H1 (cell line): Measurements from ENCODE around the gene ISG15. TPM values are rescaled to one million over a fixed set of nuclear protein-coding genes. Genes with fewer than 3 reads are reported as not detected.

Experiments used
- CTCF ChIA-PET: fragments of 300-600 bp; sonication (Branson Sonifier 250); formaldehyde crosslinking; loops from one replicate; lab custom pipeline; 2021; ENCODE audit not compliant: partially characterized antibody; lab: Charles Lee
- POLR2A ChIA-PET: fragments of 300-600 bp; sonication (Branson Sonifier 250); formaldehyde crosslinking; loops from one replicate; lab custom pipeline; 2021; ENCODE audit warnings: inconsistent platforms; ENCODE audit not compliant: partially characterized antibody; lab: Charles Lee
- DNase-seq, 2 experiments: peaks; one replicate each; pipeline versions ENCODE4 v3.0.0 to v3.0.0-alpha.2; 2010 to 2022; ENCODE audit warnings: low spot score in 2 of 2, low read depth in 1 of 2, mixed read lengths in 1 of 2
- FAIRE-seq: peaks from 2 replicates; lab custom pipeline; 2011; peaks lifted over from hg19 to GRCh38; lab: Jason Lieb, UNC
- H2AFZ ChIP-seq: 2 replicates; pipeline ENCODE4 v1.8.1; 2012; ENCODE audit warnings: low read length, inconsistent platforms
- H2AK5ac ChIP-seq: 2 replicates; pipeline ENCODE4 v1.6.1; 2013; ENCODE audit warnings: low read depth, low read length
- H2BK120ac ChIP-seq: replicated peaks from 2 replicates; pipeline ENCODE3; 2013; ENCODE audit warnings: low read depth, low read length, inconsistent platforms
- H2BK12ac ChIP-seq: 2 replicates; pipeline ENCODE4 v1.6.1; 2013; ENCODE audit warnings: low read depth, low read length
- H2BK15ac ChIP-seq: 2 replicates; pipeline ENCODE4 v1.6.1; 2013; ENCODE audit warnings: low read length
- H2BK20ac ChIP-seq: 2 replicates; pipeline ENCODE4 v1.6.1; 2013; ENCODE audit warnings: low read length
- H2BK5ac ChIP-seq: 2 replicates; pipeline ENCODE4 v1.6.1; 2013; ENCODE audit warnings: low read depth, low read length
- H3K14ac ChIP-seq: 2 replicates; pipeline ENCODE4 v1.6.1; 2013; ENCODE audit warnings: inconsistent platforms; ENCODE audit not compliant: insufficient read length
- H3K18ac ChIP-seq: 2 replicates; pipeline ENCODE4 v1.6.1; 2013; ENCODE audit warnings: low read length; ENCODE audit errors: extremely low read depth
- H3K23ac ChIP-seq: 2 replicates; pipeline ENCODE4 v1.6.1; 2013; ENCODE audit warnings: inconsistent platforms; ENCODE audit not compliant: insufficient read length
- H3K23me2 ChIP-seq: 2 replicates; pipeline ENCODE4 v1.6.1; 2013; ENCODE audit warnings: low read depth, low read length
- H3K27ac ChIP-seq: 2 replicates; pipeline ENCODE4 v1.6.1; 2011; ENCODE audit warnings: low read depth, low read length, inconsistent platforms
- H3K27me3 ChIP-seq, 4 experiments: replicated peaks in 1 of 4; 1 replicate in 1 of 4; 2 replicates in 3 of 4; pipeline versions ENCODE4 v1.6.1 to v1.8.1; 2011 to 2013; ENCODE audit warnings: low read length in 3 of 4, mild to moderate bottlenecking in 3 of 4, inconsistent platforms in 2 of 4, mixed read lengths in 2 of 4, moderate library complexity in 1 of 4; ENCODE audit not compliant: control insufficient read depth in 3 of 4, insufficient read depth in 3 of 4; ENCODE audit errors: extremely low read depth in 1 of 4
- H3K36me3 ChIP-seq, 4 experiments: 2 replicates each; pipeline versions ENCODE4 v1.6.1 to v1.8.1; 2011 to 2013; ENCODE audit warnings: mild to moderate bottlenecking in 4 of 4, low read length in 3 of 4, moderate library complexity in 2 of 4, control low read depth in 1 of 4, inconsistent platforms in 1 of 4; ENCODE audit not compliant: insufficient read depth in 4 of 4, control insufficient read depth in 2 of 4
- H3K4ac ChIP-seq: replicated peaks from 2 replicates; pipeline ENCODE3; 2013; ENCODE audit warnings: low read length, low read depth, mixed read lengths, inconsistent platforms; ENCODE audit not compliant: insufficient read length
- H3K4me1 ChIP-seq, 4 experiments: replicated peaks in 1 of 4; 1 replicate in 1 of 4; 2 replicates in 3 of 4; pipeline versions ENCODE4 v1.6.1 to v1.8.1; 2011 to 2013; ENCODE audit warnings: low read length in 3 of 4, inconsistent platforms in 2 of 4, mixed read lengths in 1 of 4; ENCODE audit not compliant: insufficient read depth in 4 of 4, control insufficient read depth in 3 of 4
- H3K4me2 ChIP-seq, 2 experiments: 2 replicates each; pipeline versions ENCODE4 v1.6.1 to v1.8.1; 2011 to 2013; ENCODE audit warnings: low read depth in 2 of 2, low read length in 2 of 2, control low read depth in 1 of 2, inconsistent platforms in 1 of 2, mild to moderate bottlenecking in 1 of 2; ENCODE audit not compliant: insufficient read depth in 1 of 2
- H3K4me3 ChIP-seq, 4 experiments: fragments of 200-600, 300-600 bp in 1 of 4; sonication (generic), shearing (Covaris generic), sonication (Bioruptor Twin) in 1 of 4; 2 replicates each; pipeline versions ENCODE4 v1.5.1 to v1.8.1; 2011 to 2016; ENCODE audit warnings: low read length in 4 of 4, low read depth in 3 of 4, control low read depth in 2 of 4, inconsistent platforms in 2 of 4, mild to moderate bottlenecking in 2 of 4, mixed read lengths in 1 of 4, moderate library complexity in 1 of 4; ENCODE audit not compliant: insufficient read depth in 2 of 4; ENCODE audit errors: extremely low read depth in 1 of 4
- H3K56ac ChIP-seq: replicated peaks from 2 replicates; pipeline ENCODE3; 2013; ENCODE audit warnings: low read depth, mild to moderate bottlenecking, mixed read lengths, low read length, inconsistent platforms; ENCODE audit not compliant: insufficient read length
- H3K79me1 ChIP-seq: 2 replicates; pipeline ENCODE4 v1.6.1; 2013; ENCODE audit warnings: low read depth, low read length, control low read depth
- H3K79me2 ChIP-seq, 2 experiments: 2 replicates each; pipeline versions ENCODE4 v1.6.1 to v1.8.1; 2012 to 2013; ENCODE audit warnings: low read length in 2 of 2, mild to moderate bottlenecking in 2 of 2, inconsistent platforms in 1 of 2; ENCODE audit not compliant: insufficient read depth in 2 of 2, control insufficient read depth in 1 of 2
- H3K9ac ChIP-seq, 4 experiments: replicated peaks in 1 of 4; 1 replicate in 1 of 4; 2 replicates in 3 of 4; pipeline versions ENCODE4 v1.6.1 to v1.8.1; 2011 to 2013; ENCODE audit warnings: low read depth in 3 of 4, low read length in 3 of 4, control low read depth in 2 of 4, mild to moderate bottlenecking in 2 of 4, moderate library complexity in 2 of 4, inconsistent platforms in 1 of 4; ENCODE audit errors: extremely low read depth in 1 of 4
- H3K9me3 ChIP-seq, 2 experiments: 2 replicates each; pipeline versions ENCODE4 v1.6.1 to v1.8.1; 2012 to 2013; ENCODE audit warnings: mild to moderate bottlenecking in 2 of 2, moderate library complexity in 2 of 2, control low read depth in 1 of 2, inconsistent platforms in 1 of 2, low read depth in 1 of 2, low read length in 1 of 2, mixed read lengths in 1 of 2; ENCODE audit not compliant: insufficient read depth in 2 of 2
- H4K20me1 ChIP-seq, 2 experiments: replicated peaks in 1 of 2; 2 replicates each; pipeline versions ENCODE3 to v1.8.1; 2011 to 2013; ENCODE audit warnings: inconsistent platforms in 2 of 2, low read length in 2 of 2, mild to moderate bottlenecking in 1 of 2; ENCODE audit not compliant: insufficient read depth in 2 of 2, control insufficient read depth in 1 of 2
- H4K5ac ChIP-seq: 2 replicates; pipeline ENCODE4 v1.6.1; 2013; ENCODE audit warnings: low read length, low read depth, mixed read lengths, inconsistent platforms; ENCODE audit not compliant: insufficient read length
- H4K8ac ChIP-seq: 2 replicates; pipeline ENCODE4 v1.8.0; 2013; ENCODE audit warnings: mild to moderate bottlenecking, moderate library complexity, low read length, inconsistent platforms; ENCODE audit not compliant: insufficient read depth; ENCODE audit errors: extremely low read depth
- H4K91ac ChIP-seq: replicated peaks from 2 replicates; pipeline ENCODE3; 2013; ENCODE audit warnings: low read length, mixed read lengths, inconsistent platforms; ENCODE audit not compliant: insufficient read length
- CBX5 ChIP-seq: fragments of 300-800, 300-1000 bp; sonication (generic); IDR thresholded peaks from 2 replicates; pipeline ENCODE4 v1.7.1; 2016; ENCODE audit warnings: antibody characterized with exemption, low read length, low read depth
- CEBPB ChIP-seq: IDR thresholded peaks from 2 replicates; pipeline ENCODE4 v1.6.1; 2012; ENCODE audit warnings: low read depth, low read length
- CHD1 ChIP-seq: IDR thresholded peaks from 2 replicates; pipeline ENCODE4 v1.6.1; 2012; ENCODE audit warnings: low read depth, low read length, improper control_type of control experiment
- CTCF ChIP-seq, 3 experiments: IDR thresholded peaks; 1 replicate in 2 of 3; 2 replicates in 1 of 3; pipeline versions ENCODE4 v1.5.1 to v1.6.1; 2011; ENCODE audit warnings: low read length in 3 of 3, mild to moderate bottlenecking in 3 of 3, inconsistent platforms in 2 of 3, low read depth in 1 of 3, moderate library complexity in 1 of 3; ENCODE audit not compliant: insufficient read depth in 1 of 3; ENCODE audit errors: control extremely low read depth in 1 of 3
- GTF2F1 ChIP-seq: IDR thresholded peaks from 2 replicates; pipeline ENCODE4 v1.6.1; 2012; ENCODE audit warnings: low read depth, low read length, improper control_type of control experiment, borderline replicate concordance
- JUN ChIP-seq: IDR thresholded peaks from 2 replicates; pipeline ENCODE4 v1.6.1; 2011; ENCODE audit warnings: low read depth, mild to moderate bottlenecking, improper control_type of control experiment, low read length
- NRF1 ChIP-seq: IDR thresholded peaks from 2 replicates; pipeline ENCODE4 v1.6.1; 2011; ENCODE audit warnings: mild to moderate bottlenecking, low read depth, low read length, improper control_type of control experiment
- RBBP5 ChIP-seq: IDR thresholded peaks from 2 replicates; pipeline ENCODE4 v1.7.1; 2012; ENCODE audit warnings: low read depth, mild to moderate bottlenecking, inconsistent platforms, low read length, moderate library complexity, borderline replicate concordance
- RNF2 ChIP-seq: fragments of 200-900, 300-1000 bp; sonication (generic); IDR thresholded peaks from 2 replicates; pipeline ENCODE4 v1.7.1; 2016; ENCODE audit warnings: borderline replicate concordance, low read depth, mild to moderate bottlenecking, antibody characterized with exemption, low read length; ENCODE audit not compliant: poor library complexity, severe bottlenecking; ENCODE audit errors: missing control alignments
- SIRT6 ChIP-seq: IDR thresholded peaks from one replicate; pipeline ENCODE4 v1.7.1; 2012; ENCODE audit warnings: low read length, inconsistent platforms
- WGBS, 2 experiments: shearing (Covaris generic) in 1 of 2; methylation state at CpG; one replicate each; pipeline versions ENCODE4 v1.1.6 to v1.1.7; 2013 to 2015; ENCODE audit warnings: low lambda C conversion rate in 2 of 2, mixed read lengths in 2 of 2, inconsistent platforms in 1 of 2, low coverage in 1 of 2, missing lambda C conversion rate in 1 of 2; ENCODE audit not compliant: insufficient replicate concordance in 2 of 2, insufficient coverage in 1 of 2, insufficient read length in 1 of 2; ENCODE audit errors: extremely low coverage in 1 of 2, missing lambda C conversion rate in 1 of 2; 5-methylcytosine and 5-hydroxymethylcytosine counted together
- polyA plus RNA-seq, 7 experiments: library from polyadenylated mRNA; depleted of rRNA in 3 of 7; stranded (reverse) in 5 of 7; unstranded in 2 of 7; fragments of >200 nt in 5 of 7; fragments of 200-250 nt in 2 of 7; gene quantifications; 1 replicate in 5 of 7; 2 replicates in 1 of 7; 4 replicates in 1 of 7; pipeline versions ENCODE4 v1.2.1 to v1.2.3, GENCODE V29; 2011 to 2013; ENCODE audit warnings: missing spikeins in 2 of 7, mixed read lengths in 2 of 7
- total RNA-seq: library from RNA; stranded (reverse); fragmentation: NEBNext Ultra II Directional; extraction: Animal tissue kit (Norgen Biotek cat#: 25700); gene quantifications from 2 replicates; pipeline ENCODE4 v1.2.1, GENCODE V29; 2021

The ISG15 gene
- total and polyA plus RNA-seq, 2 of the 8 experiments (the other 6 are each of a cell fraction or from before 2014, with no cell fraction given): 29.3 to 121 TPM

GRCh38 chr1:1045129-1045528, 31.8 kb downstream of the ISG15 start:
- Histone ChIP-seq H3K4me2 (no peak overlapping the region), H3K79me1 (peaks cover 4% of the 10 kb centered on the region; the same call in 1 of the 2 replicates), H3K14ac (no peak overlapping the region), H4K8ac (0 out of 2 replicates have a peak overlapping the region, but pooled peaks have one; percentile 51), H4K5ac (no peak overlapping the region), H2BK5ac (no peak overlapping the region), H2AK5ac (no peak overlapping the region), H3K4ac (no peak overlapping the region), H3K23me2 (peaks cover 4% of the 10 kb centered on the region; the same call in 1 of the 2 replicates), H3K18ac (no peak overlapping the region), H3K23ac (no peak overlapping the region), H3K79me2 (no peaks in the 10 kb centered on the region), H3K27ac (no peak overlapping the region), H2AFZ (no peak overlapping the region), H2BK20ac (no peak overlapping the region), H3K9ac (no peak overlapping the region), H2BK12ac (no peak overlapping the region), H3K9me3 (no peaks in the 10 kb centered on the region), H3K36me3 (peaks cover 6 to 65% (median 25%) of the 10 kb centered on the region in 4 experiments), H4K91ac (no peak overlapping the region), H4K20me1 (peaks cover 13 to 29% of the 10 kb centered on the region in 2 experiments), H3K4me3 (no peak overlapping the region), H2BK15ac (no peak overlapping the region), H3K56ac (no peak overlapping the region), H2BK120ac (no peak overlapping the region), H3K27me3 (peaks cover 0 to 3% (median 2%) of the 10 kb centered on the region in 4 experiments; a peak in 4 of 7 replicates), H3K4me1 (peaks cover 0 to 6% (median 2%) of the 10 kb centered on the region in 4 experiments; a peak in 4 of 7 replicates)
- ChIA-PET POLR2A (interaction anchor here (0.6 to 3.8 kb wide), 10 partner anchors 9 to 232 kb away, joined by 3 to 19 read pairs (median 4); partner anchors contain the start of gene ISG15), CTCF (interaction anchor here (0.6 to 2.5 kb wide), 6 partner anchors 11 to 130 kb away, joined by 3 to 11 read pairs (median 5); no protein-coding TSS in a partner anchor)
- 95% methylated on average over 21 of the region's 23 CpGs; no CpG with 5 or more reads in 1 of the 2 experiments for WGBS, 2 experiments
- DNase-seq (no peak), FAIRE-seq (no peak)
- TF ChIP-seq CEBPB: no peak
- TF ChIP-seq CTCF (IDR thresholded peaks at IDR 0.05; ENCODE audit: control extremely low read depth in 1 of 3, insufficient read depth in 1 of 3, low read depth in 1 of 3, low read length in 3 of 3): no peak
- TF ChIP-seq RBBP5: no peak
- no peak for TF ChIP-seq SIRT6
- no peak for TF ChIP-seq NRF1
- no peak for TF ChIP-seq JUN
- TF ChIP-seq CBX5: no peak
- TF ChIP-seq GTF2F1: no peak
- TF ChIP-seq RNF2: no peak
- TF ChIP-seq CHD1: no peak
